RWPE1 (cell line): Measurements from ENCODE around the gene PATL1.

Experiments
- CTCF ChIA-PET: fragments of 350-600 bp; sonication (Branson Sonifier 250); formaldehyde crosslinking; extraction: SDS; loops from one replicate; lab custom pipeline; 2021; lab: Yijun Ruan, JAX
- POLR2A ChIA-PET: fragments of 400-600 bp; formaldehyde crosslinking; extraction: SDS; loops from one replicate; lab custom pipeline; 2020; ENCODE audit warnings: antibody characterized with exemption; ENCODE audit not compliant: low non-redundant PET; lab: Yijun Ruan, JAX
- DNase-seq: peaks from one replicate; pipeline ENCODE4 v3.0.0; 2012; ENCODE audit warnings: low spot score
- H3K27ac ChIP-seq: fragments of 450-650 bp; 2 replicates; pipeline ENCODE4 v1.5.1; 2017
- CTCF ChIP-seq: fragments of 450-650 bp; conservative IDR thresholded peaks from 2 replicates; pipeline ENCODE4 v1.5.1; 2017; ENCODE audit warnings: low read depth, mild to moderate bottlenecking

Gene PATL1

DNA sequence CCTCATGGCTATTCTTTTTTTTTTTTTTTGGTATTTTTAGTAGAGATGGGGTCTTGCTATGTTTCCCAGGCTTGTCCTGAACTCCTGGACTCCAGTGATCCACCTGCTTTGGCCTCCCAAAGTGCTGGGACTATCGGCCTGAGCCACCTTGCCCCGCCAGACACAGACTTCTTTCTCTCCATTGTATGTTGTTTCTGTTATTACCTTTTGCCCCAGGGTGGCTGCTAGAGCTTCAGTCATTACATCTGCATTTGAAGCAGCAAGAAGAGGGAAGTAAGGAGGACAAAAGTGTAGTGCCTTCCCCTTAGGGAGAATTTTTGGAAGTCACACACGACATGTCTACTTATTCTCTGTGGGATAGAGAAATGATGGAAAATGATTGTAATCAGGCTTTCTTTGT is 43.1 kb downstream of the PATL1 start:
- no peak overlapping the region for H3K27ac ChIP-seq
- POLR2A ChIA-PET = no interaction called here
- CTCF ChIA-PET = no interaction called here
- TF ChIP-seq CTCF = no peak
- DNase-seq = no peak

- H3K27ac ChIP-seq = no peak overlapping the region
- ChIA-PET POLR2A (no interaction called here), CTCF (no interaction called here)
- DNase-seq = no peak
- no peak for TF ChIP-seq CTCF
These were observed 51.0 kb downstream of the PATL1 start for GRCh38 chr11:59617876-59618275.

DNA sequence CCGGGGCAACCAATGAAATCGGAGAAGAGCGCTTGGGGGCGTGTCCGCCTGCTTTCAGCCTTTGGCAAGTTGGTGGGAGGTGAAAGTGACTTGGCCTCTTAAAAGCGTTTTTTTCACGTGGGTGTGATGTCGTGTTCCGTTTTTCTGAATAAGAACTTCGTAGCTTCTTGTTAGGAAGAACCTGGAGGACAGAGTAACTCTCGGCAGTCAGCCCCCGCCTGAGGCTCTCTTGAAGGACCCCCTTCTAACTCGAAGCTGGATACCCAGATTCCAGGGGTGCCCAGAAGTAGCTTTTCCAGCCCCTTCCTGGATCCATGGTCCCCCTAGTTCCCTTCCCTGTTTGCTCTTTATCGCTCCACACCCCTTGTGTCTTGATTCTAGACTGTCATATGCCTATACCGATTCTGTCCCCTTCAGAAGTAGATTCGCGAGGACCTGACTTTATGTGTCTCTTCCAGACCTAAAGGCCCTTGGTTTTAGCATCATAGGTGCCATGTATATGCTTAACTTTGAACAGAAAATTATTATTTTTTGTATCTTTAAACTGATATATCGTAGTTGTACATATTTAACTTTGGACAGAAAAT is 52.3 kb downstream of the PATL1 start:
- DNase-seq = no peak
- H3K27ac ChIP-seq = peak overlapping the region; percentile 89
- ChIA-PET CTCF (no interaction called here), POLR2A (no interaction called here)
- TF ChIP-seq CTCF = no peak

- ChIA-PET POLR2A (no interaction called here), CTCF (no interaction called here)
- DNase-seq = peak; percentile 100
- no peak for TF ChIP-seq CTCF
- peak within 1 kb of the TSS; percentile 89 for H3K27ac ChIP-seq
These were observed 53.0 kb downstream of the PATL1 start, which contains the start of gene OSBP for GRCh38 chr11:59615637-59616395. Gene OSBP (minus strand): TSS chr11:59615774. CDS start chr11:59615664, 110 bp downstream.

DNA sequence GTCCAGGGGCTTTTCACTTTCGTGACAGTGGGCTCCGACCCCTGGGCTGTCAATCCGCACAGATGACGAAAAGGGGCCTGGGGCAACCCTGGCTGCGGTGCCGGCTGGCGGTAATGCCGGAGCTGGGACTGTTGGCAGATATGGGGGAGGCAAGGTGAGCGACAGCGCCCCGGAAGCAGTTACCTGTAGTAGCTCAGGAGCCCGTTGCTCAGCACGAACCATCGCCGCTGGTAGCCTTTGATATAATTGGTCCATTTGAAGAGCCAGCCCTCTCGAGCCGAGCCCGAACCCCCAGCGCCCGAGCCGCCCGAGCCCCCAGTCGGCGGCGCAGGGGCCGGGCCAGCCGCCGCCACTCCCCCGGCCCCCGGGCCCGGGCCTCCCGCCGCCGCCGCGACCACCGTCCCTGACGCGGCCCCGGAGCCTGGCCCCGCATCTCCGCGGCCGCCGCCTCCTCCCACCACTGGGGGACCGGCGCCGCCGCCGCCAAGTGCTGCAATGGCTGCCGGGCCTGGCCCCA is 53.7 kb downstream of the PATL1 start:
- ChIA-PET POLR2A (no interaction called here), CTCF (interaction anchor here (0.6 to 0.7 kb wide), 2 partner anchors 39 to 347 kb away, joined by 3 to 4 read pairs; no protein-coding TSS in a partner anchor)
- peak; percentile 61 for DNase-seq
- no peak for TF ChIP-seq CTCF
- peak overlapping the region; percentile 89 for H3K27ac ChIP-seq

GRCh38 chr11:59614277-59615119 is 54.3 kb downstream of the PATL1 start:
- TF ChIP-seq CTCF = no peak
- H3K27ac ChIP-seq = peak overlapping the region; percentile 89
- ChIA-PET POLR2A (no interaction called here), CTCF (interaction anchor here (0.6 to 0.7 kb wide), 4 partner anchors 15 to 347 kb away, joined by 3 to 5 read pairs (median 4); no protein-coding TSS in a partner anchor)
- peak; percentile 4 for DNase-seq
